Smooth muscle cell of the pulmonary artery (primary cell): ENCODE measurements around the gene DCAF4. TPM values are rescaled to one million over a fixed set of nuclear protein-coding genes. Genes with fewer than 3 reads are reported as not detected.

ENCODE experiments used
- total RNA-seq: library from RNA; depleted of rRNA; stranded (reverse); fragments of >200 nt; gene quantifications from 2 replicates; pipeline ENCODE4 v1.2.3, GENCODE V29; 2014

Gene DCAF4, protein sequence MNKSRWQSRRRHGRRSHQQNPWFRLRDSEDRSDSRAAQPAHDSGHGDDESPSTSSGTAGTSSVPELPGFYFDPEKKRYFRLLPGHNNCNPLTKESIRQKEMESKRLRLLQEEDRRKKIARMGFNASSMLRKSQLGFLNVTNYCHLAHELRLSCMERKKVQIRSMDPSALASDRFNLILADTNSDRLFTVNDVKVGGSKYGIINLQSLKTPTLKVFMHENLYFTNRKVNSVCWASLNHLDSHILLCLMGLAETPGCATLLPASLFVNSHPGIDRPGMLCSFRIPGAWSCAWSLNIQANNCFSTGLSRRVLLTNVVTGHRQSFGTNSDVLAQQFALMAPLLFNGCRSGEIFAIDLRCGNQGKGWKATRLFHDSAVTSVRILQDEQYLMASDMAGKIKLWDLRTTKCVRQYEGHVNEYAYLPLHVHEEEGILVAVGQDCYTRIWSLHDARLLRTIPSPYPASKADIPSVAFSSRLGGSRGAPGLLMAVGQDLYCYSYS
- 10.8 and 12.8 TPM in 2 replicates for total RNA-seq

DNA sequence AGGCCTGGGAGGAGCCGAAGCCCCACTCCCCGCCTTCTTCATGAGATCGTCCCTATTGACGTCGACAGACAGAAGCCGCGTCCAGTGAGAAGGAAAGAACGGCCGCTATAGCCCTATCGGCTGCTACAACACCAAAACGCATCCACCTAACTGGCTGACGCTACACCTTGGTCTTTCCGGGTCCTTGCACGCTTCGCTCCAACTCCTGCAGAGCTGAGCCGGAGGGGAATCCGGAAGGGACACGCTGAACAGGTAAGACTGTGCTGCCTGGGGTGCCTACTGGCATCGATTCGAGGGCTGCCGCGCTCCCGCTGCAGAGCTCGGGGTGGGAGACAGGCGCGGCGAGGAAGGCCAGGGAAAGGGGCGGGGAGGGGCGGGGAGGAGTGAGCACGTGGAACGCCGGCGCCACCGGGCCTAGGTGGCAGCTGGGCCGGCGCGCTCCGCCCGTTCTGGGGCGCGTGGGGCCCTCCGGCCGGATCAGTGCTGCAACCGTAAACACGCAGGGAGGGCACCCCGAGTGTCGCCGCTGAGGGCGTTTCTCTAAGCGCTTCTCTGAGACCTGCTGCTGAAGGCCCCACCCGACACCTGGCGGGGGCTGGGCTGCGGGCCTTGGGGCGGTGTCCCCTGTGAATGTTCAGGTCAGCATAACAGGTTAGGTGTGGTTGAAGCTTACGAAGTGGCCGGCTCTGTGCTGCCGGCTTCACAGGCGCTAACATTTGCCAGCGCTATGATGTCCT is at the start of gene DCAF4:
TSS of gene DCAF4 (plus strand) at position 173 of the 737 bp plus-strand sequence. CDS start 11,515 bp downstream, outside the sequence.

DNA sequence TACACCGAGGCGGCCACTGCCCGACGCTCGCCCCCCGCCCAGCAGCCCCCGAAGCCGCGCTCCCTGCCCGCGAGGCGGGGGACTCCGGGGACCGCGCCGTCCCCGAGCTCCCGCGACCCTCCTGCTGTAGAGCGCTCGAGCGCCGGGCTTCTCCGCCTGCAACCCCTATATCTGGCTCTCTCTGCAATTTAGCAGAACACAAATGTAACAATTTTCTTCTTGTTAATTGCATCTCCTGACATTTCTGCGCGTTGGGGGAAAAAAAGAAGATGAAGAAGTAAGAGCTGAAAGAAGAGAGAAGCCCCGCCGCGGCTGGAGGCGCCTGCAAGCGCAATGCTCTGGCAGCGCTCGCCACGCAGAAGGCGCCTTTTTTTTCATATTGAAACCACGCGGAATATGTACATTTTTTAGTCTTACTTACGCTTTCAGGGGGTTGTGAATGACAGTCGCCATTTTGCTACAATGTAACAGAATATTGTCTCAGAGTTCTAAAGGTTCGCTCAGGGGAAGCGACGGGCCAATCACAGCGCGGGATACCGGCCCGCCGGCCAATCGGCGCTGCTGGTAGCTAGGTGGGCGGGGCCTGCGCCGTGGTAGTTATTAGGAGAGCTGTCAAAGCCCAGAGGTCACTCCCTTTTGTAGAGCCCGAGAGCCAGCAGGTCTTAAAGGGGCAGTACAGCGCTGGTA is 32.5 kb upstream of the DCAF4 start, which contains the start of gene DPF3:
TSS of gene DPF3 (minus strand) at position 466 of the 687 bp plus-strand sequence. CDS start at position 453, 13 bp downstream.

Other genes starting within 250 kb of the DCAF4 start
- 5.3 and 9.3 TPM in 2 replicates for gene DPF3, start 32.4 kb upstream of the DCAF4 start, total RNA-seq
- 16.4 and 20.5 TPM in 2 replicates for gene ZFYVE1, start 100.6 kb downstream of the DCAF4 start, total RNA-seq
- 21.8 and 26.7 TPM in 2 replicates for gene RBM25, start 132.1 kb downstream of the DCAF4 start, total RNA-seq
- 46.6 and 55.3 TPM in 2 replicates for gene PSEN1, start 210.0 kb downstream of the DCAF4 start, total RNA-seq